ENCODE results near the gene NOVA2.

NOVA2 gene

GRCh38 chr19:45884682-45885555 lies 88.7 kb downstream of the NOVA2 start:
- TF ChIP-seq CTCF (IDR thresholded peaks at IDR 0.05; ENCODE audit: insufficient read depth, low read length, missing control alignments) = no peak
- H3K4me3 ChIP-seq (ENCODE audit: low read depth, low read length) = peak overlapping the region; percentile 78
- POLR2A ChIA-PET = interaction anchor here (1.6 to 2.2 kb wide), 2 partner anchors 17 to 102 kb away, joined by 3 to 8 read pairs; partner anchors contain the start of genes DMPK and MYPOP
- DNase-seq (ENCODE audit: low read depth, low spot score) = no peak
- CTCF ChIA-PET = interaction anchor here (0.7 to 10.0 kb wide), 12 partner anchors 7 to 132 kb away, joined by 3 to 95 read pairs (median 5); partner anchors contain the start of genes FOXA3, MYPOP, RSPH6A and SYMPK

- CTCF ChIA-PET = interaction anchor here (0.7 to 10.0 kb wide), 12 partner anchors 8 to 133 kb away, joined by 3 to 95 read pairs (median 8); partner anchors contain the start of genes FOXA3, MYPOP, RSPH6A and SIX5
- DNase-seq (ENCODE audit: low read depth, low spot score) = no peak
- TF ChIP-seq CTCF (IDR thresholded peaks at IDR 0.05; ENCODE audit: insufficient read depth, low read length, missing control alignments) = no peak
- POLR2A ChIA-PET = interaction anchor here (1.6 to 2.2 kb wide), 2 partner anchors 18 to 101 kb away, joined by 3 to 8 read pairs; partner anchors contain the start of genes DMPK and MYPOP
- peak overlapping the region; percentile 29; the same call in 1 of the 2 replicates for H3K4me3 ChIP-seq (ENCODE audit: low read depth, low read length)
Measured at GRCh38 chr19:45883881-45884681, 89.6 kb downstream of the NOVA2 start.

All from AG04449 (cell line).